K562 (cell line): ENCODE measurements around the gene ENO3. TPM values are rescaled to one million over a fixed set of nuclear protein-coding genes. Genes with fewer than 3 reads are reported as not detected.
A peak's percentile ranks its signal among the peaks of the same experiment; 100 is the strongest.
"Not testable (repeated sequence)": the region's sequence is repeated elsewhere in the genome, so short reads cannot be mapped to it uniquely, and the experiment has no call there.

Source experiments
- ATAC-seq: fragments of 200-7000 bp; cut with Tn5 transposase; 3 replicates; pipeline ENCODE4 v1.9.1; 2020; ENCODE audit warnings: moderate library complexity
- BruUV-seq: library from RNA; stranded (reverse); fragments of 400-500 nt; replicated peaks from 2 replicates; lab custom pipeline; 2021; lab: Mats Ljungman, UMichigan
- CTCF ChIA-PET: fragments of 300-600 bp; formaldehyde crosslinking; extraction: SDS; loops from one replicate; lab custom pipeline; 2021; ENCODE audit warnings: low intra/inter-chr PET ratio; lab: Yijun Ruan, JAX
- POLR2A ChIA-PET: fragments of 300-600, 350-650 bp; sonication (Branson Sonifier 250); formaldehyde crosslinking; extraction: SDS; loops from one replicate; lab custom pipeline; 2021; ENCODE audit warnings: antibody characterized with exemption, inconsistent platforms; lab: Yijun Ruan, JAX
- DNase-seq, 4 experiments: peaks; one replicate each; pipeline versions ENCODE4 v3.0.0 to v3.0.0-alpha.2; 2011 to 2018; ENCODE audit warnings: low spot score in 3 of 4, mixed read lengths in 3 of 4; ENCODE audit errors: extremely low read depth in 1 of 4
- FAIRE-seq: peaks from 2 replicates; lab custom pipeline; 2011; peaks lifted over from hg19 to GRCh38; lab: Jason Lieb, UNC
- H2AFZ ChIP-seq: 2 replicates; pipeline ENCODE4 v1.6.0; 2011; ENCODE audit warnings: low read depth, low read length, control low read depth, inconsistent platforms
- H3K27ac ChIP-seq: fragments of 200-600 bp; 3 replicates; pipeline ENCODE4 v1.8.0; 2011; ENCODE audit warnings: low read depth, mild to moderate bottlenecking, control low read depth, inconsistent platforms, low read length, moderate library complexity, mixed read lengths; ENCODE audit errors: extremely low read depth
- H3K27me3 ChIP-seq, 2 experiments: fragments of 300-600 bp in 1 of 2; 2 replicates in 1 of 2; 3 replicates in 1 of 2; pipeline versions ENCODE4 v1.6.0 to v1.8.0; 2011; ENCODE audit warnings: inconsistent platforms in 2 of 2, low read length in 2 of 2, mild to moderate bottlenecking in 1 of 2, mixed read lengths in 1 of 2, moderate library complexity in 1 of 2; ENCODE audit not compliant: control insufficient read depth in 2 of 2, insufficient read depth in 2 of 2
- H3K36me3 ChIP-seq: fragments of 300-600 bp; 3 replicates; pipeline ENCODE4 v1.8.0; 2011; ENCODE audit warnings: mild to moderate bottlenecking, low read length, inconsistent platforms; ENCODE audit not compliant: control insufficient read depth, insufficient read depth
- H3K4me1 ChIP-seq, 2 experiments: fragments of 200-600 bp in 1 of 2; replicated peaks in 1 of 2; 2 replicates in 1 of 2; 3 replicates in 1 of 2; pipeline versions ENCODE4 v1.5.1 to v1.8.0; 2011; ENCODE audit warnings: inconsistent platforms in 2 of 2, low read length in 2 of 2, mild to moderate bottlenecking in 1 of 2, mixed read lengths in 1 of 2, moderate library complexity in 1 of 2; ENCODE audit not compliant: control insufficient read depth in 2 of 2, insufficient read depth in 2 of 2
- H3K4me2 ChIP-seq: 2 replicates; pipeline ENCODE4 v1.6.1; 2011; ENCODE audit warnings: low read length, control low read depth, inconsistent platforms, mixed read lengths; ENCODE audit not compliant: insufficient read depth
- H3K4me3 ChIP-seq: fragments of 200-600 bp; sonication (generic), shearing (Covaris generic); 2 replicates; pipeline ENCODE4 v1.5.1; 2016; ENCODE audit warnings: control low read depth, inconsistent platforms
- H3K79me2 ChIP-seq: fragments of 200-600 bp; 3 replicates; pipeline ENCODE4 v1.8.0; 2011; ENCODE audit warnings: low read length, inconsistent platforms; ENCODE audit not compliant: control insufficient read depth, insufficient read depth
- H3K9ac ChIP-seq, 2 experiments: 2 replicates each; pipeline versions ENCODE4 v1.6.0 to v1.6.1; 2011; ENCODE audit warnings: low read depth in 2 of 2, low read length in 2 of 2, control low read depth in 1 of 2, inconsistent platforms in 1 of 2, mild to moderate bottlenecking in 1 of 2, mixed read lengths in 1 of 2; ENCODE audit not compliant: insufficient read depth in 1 of 2
- H3K9me1 ChIP-seq: one replicate; pipeline ENCODE4 v1.6.0; 2011; ENCODE audit warnings: inconsistent platforms, mild to moderate bottlenecking, low read length, moderate library complexity; ENCODE audit not compliant: control insufficient read depth, insufficient read depth
- H3K9me3 ChIP-seq: replicated peaks from 2 replicates; pipeline ENCODE4 v1.5.1; 2011; ENCODE audit warnings: low read depth, low read length, inconsistent platforms; ENCODE audit not compliant: control insufficient read depth, insufficient read depth
- H4K20me1 ChIP-seq: replicated peaks from 2 replicates; pipeline ENCODE4 v1.6.1; 2011; ENCODE audit warnings: low read length, inconsistent platforms, mixed read lengths; ENCODE audit not compliant: control insufficient read depth, insufficient read depth
- CBX5 ChIP-seq: IDR thresholded peaks from 2 replicates; pipeline ENCODE4 v1.6.1; 2014; ENCODE audit warnings: low read depth, borderline replicate concordance
- ZNF121 ChIP-seq: sonication (generic); formaldehyde crosslinking; conservative IDR thresholded peaks from 2 replicates; pipeline ENCODE4 v1.8.0; 2022; ENCODE audit warnings: missing genetic modification reagents
- WGBS: fragments of 100-300 bp; shearing (Covaris generic); methylation state at CpG from one replicate; pipeline ENCODE4 v1.1.6; 2016; ENCODE audit warnings: low coverage, mixed read lengths; ENCODE audit not compliant: insufficient coverage; ENCODE audit errors: missing lambda C conversion rate; 5-methylcytosine and 5-hydroxymethylcytosine counted together
- in situ Hi-C: fragments of 300-500 bp; cut with MboI; formaldehyde crosslinking; loops from 4 replicates; pipeline ENCODE4 v1.15.0; 2018; ENCODE audit warnings: inconsistent platforms, mixed read lengths
- intact Hi-C: fragments of 100-400 bp; cut with micrococcal nuclease; formaldehyde crosslinking; loops from 2 replicates; pipeline ENCODE4 v1.14.2; 2022
- polyA plus RNA-seq, 8 experiments: library from polyadenylated mRNA; depleted of rRNA in 4 of 8; stranded (reverse) in 5 of 8; unstranded in 3 of 8; fragments of >200 nt; fragmentation: Nextera tagmentation in 2 of 8; fragmentation: Illumina TruSeq in 1 of 8; extraction: Ambion mirVana in 2 of 8; extraction: Trizol in 1 of 8; gene quantifications; 2 replicates each; pipeline versions ENCODE4 v1.2.1 to v1.2.3, GENCODE V29; 2011 to 2014; ENCODE audit warnings: inconsistent platforms in 1 of 8, missing spikeins in 1 of 8
- total RNA-seq, 7 experiments: library from RNA; depleted of rRNA in 6 of 7; stranded (reverse); fragments of >200 nt in 6 of 7; fragmentation: Illumina TruSeq in 2 of 7; extraction: Trizol in 2 of 7; gene quantifications; 2 replicates each; pipeline versions ENCODE4 v1.2.1 to v1.2.3, GENCODE V29; 2011 to 2021; ENCODE audit warnings: low replicate concordance in 1 of 7

Gene ENO3
- total and polyA plus RNA-seq, 9 of the 15 experiments (the other 6 are each of a cell fraction or from before 2014, with no cell fraction given): 5.7 to 17.2 (median 9.9) TPM

- Histone ChIP-seq H2AFZ (no peak overlapping the region), H3K9me1 (no peaks in the 10 kb centered on the region), H3K27me3 (no peaks in the 10 kb centered on the region), H3K4me3 (no peak overlapping the region), H3K36me3 (no peaks in the 10 kb centered on the region), H3K9ac (no peak overlapping the region), H4K20me1 (no peaks in the 10 kb centered on the region), H3K79me2 (no peaks in the 10 kb centered on the region), H3K4me2 (no peak overlapping the region), H3K9me3 (no peaks in the 10 kb centered on the region), H3K27ac (no peak overlapping the region), H3K4me1 (no peaks in the 10 kb centered on the region; a peak in 1 of 5 replicates)
- intact Hi-C loops: no loop called here
- BruUV-seq: no TSS peak
- no peak for FAIRE-seq
- no peak for TF ChIP-seq CBX5
- peak; percentile 55 for TF ChIP-seq ZNF121
- ChIA-PET POLR2A (no interaction called here), CTCF (no interaction called here)
- WGBS: 40% methylated on average over 2 of the region's 4 CpGs
- in situ Hi-C loops: no loop called here
- no peak for DNase-seq
- no peak for ATAC-seq
Measured at GRCh38 chr17:4921320-4921719, 29.6 kb upstream of the ENO3 start.

GRCh38 chr17:4926577-4927335, 24.2 kb upstream of the ENO3 start:
- H3K4me2 ChIP-seq, BruUV-seq, H3K79me2 ChIP-seq, H4K20me1 ChIP-seq, H2AFZ ChIP-seq, intact Hi-C loops, H3K9me1 ChIP-seq, CTCF ChIA-PET, H3K36me3 ChIP-seq, DNase-seq, H3K9ac ChIP-seq, H3K27me3 ChIP-seq, H3K4me3 ChIP-seq, ATAC-seq, H3K9me3 ChIP-seq, H3K27ac ChIP-seq, H3K4me1 ChIP-seq, in situ Hi-C loops, FAIRE-seq: not testable (repeated sequence)
- POLR2A ChIA-PET: interaction anchor here (0.9 to 1.9 kb wide), 4 partner anchors 8 to 19 kb away, joined by 3 to 7 read pairs (median 3); partner anchors contain the start of genes RNF167 and SLC25A11
- 50% methylated on average over 14 of the region's 24 CpGs for WGBS
